Measurements from ENCODE around the gene DDX59.

Gene DDX59

GRCh38 chr1:200628223-200628881 is 41.4 kb downstream of the DDX59 start:
- DNase-seq = no peak

GRCh38 chr1:200627575-200628222 is 42.0 kb downstream of the DDX59 start:
- no peak for DNase-seq

GRCh38 chr1:200626853-200627534 is 42.7 kb downstream of the DDX59 start:
- DNase-seq = no peak

- DNase-seq = no peak
These were observed 44.3 kb downstream of the DDX59 start for GRCh38 chr1:200625381-200625824.

GRCh38 chr1:200624679-200625335 is 44.9 kb downstream of the DDX59 start:
- no peak for DNase-seq

GRCh38 chr1:200620273-200621131 is 49.2 kb downstream of the DDX59 start, which contains the start of gene KIF14:
Gene KIF14 (minus strand): TSS chr1:200620751. CDS start chr1:200618723, 2,028 bp downstream.
- DNase-seq = peak; percentile 80 to 85 (median 82)

- no peak for DNase-seq
These were observed 49.8 kb downstream of the DDX59 start for GRCh38 chr1:200619894-200620272.

GRCh38 chr1:200610846-200611245 is 58.9 kb downstream of the DDX59 start:
- DNase-seq = no peak

GRCh38 chr1:200602632-200603031 is 67.1 kb downstream of the DDX59 start:
- no peak for DNase-seq

All from activated CD4-positive, CD25-positive, alpha-beta regulatory T cell (primary cell).